ENCODE measurements around the gene EXOSC5. TPM values are rescaled to one million over a fixed set of nuclear protein-coding genes. Genes with fewer than 3 reads are reported as not detected.

EXOSC5 gene
- total RNA-seq, 1 experiment from 2014 or later, result 43.1 TPM

DNA sequence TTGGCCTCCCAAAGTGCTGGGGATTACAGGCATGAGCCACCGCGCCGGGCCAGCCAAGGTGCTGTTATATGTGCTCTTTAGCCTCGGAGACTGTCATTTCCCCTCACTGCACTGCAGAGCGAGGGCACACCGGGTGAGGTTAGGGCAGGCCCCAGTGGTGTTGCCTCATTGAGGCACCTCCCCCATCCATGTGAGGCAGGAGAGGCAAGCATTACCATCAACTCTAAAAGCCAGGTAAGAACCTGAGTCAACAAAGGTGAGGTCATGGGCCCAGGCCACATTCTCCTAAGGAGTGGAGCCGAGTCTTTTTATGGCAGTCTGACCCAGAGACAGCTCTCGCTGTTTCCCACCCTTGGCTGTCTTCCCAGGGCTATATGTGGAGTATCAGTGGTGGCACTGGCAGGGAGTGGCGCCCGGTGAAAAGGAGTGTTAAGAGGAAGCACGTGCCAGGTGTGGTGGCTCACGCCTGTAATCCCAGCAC lies 19.1 kb upstream of the EXOSC5 start:
- no peak overlapping the region for H3K27ac ChIP-seq (ENCODE audit: low read depth, low read length, poor library complexity, severe bottlenecking)
- CTCF ChIA-PET, result no interaction called here
- no peak for DNase-seq (ENCODE audit: low spot score)
- TF ChIP-seq, protein P1, sequence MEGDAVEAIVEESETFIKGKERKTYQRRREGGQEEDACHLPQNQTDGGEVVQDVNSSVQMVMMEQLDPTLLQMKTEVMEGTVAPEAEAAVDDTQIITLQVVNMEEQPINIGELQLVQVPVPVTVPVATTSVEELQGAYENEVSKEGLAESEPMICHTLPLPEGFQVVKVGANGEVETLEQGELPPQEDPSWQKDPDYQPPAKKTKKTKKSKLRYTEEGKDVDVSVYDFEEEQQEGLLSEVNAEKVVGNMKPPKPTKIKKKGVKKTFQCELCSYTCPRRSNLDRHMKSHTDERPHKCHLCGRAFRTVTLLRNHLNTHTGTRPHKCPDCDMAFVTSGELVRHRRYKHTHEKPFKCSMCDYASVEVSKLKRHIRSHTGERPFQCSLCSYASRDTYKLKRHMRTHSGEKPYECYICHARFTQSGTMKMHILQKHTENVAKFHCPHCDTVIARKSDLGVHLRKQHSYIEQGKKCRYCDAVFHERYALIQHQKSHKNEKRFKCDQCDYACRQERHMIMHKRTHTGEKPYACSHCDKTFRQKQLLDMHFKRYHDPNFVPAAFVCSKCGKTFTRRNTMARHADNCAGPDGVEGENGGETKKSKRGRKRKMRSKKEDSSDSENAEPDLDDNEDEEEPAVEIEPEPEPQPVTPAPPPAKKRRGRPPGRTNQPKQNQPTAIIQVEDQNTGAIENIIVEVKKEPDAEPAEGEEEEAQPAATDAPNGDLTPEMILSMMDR (conservative IDR thresholded peaks at IDR 0.05; ENCODE audit: low read depth, low read length), result no peak
- TF ChIP-seq EZH2 (IDR thresholded peaks at IDR 0.05; ENCODE audit: borderline replicate concordance, low read depth, low read length, poor library complexity, severe bottlenecking), result no peak
- POLR2A ChIA-PET (ENCODE audit: low non-redundant PET), result no interaction called here
- no TSS peak for BruUV-seq (replicated peaks)
- H3K4me1 ChIP-seq (ENCODE audit: insufficient read depth, low read length, poor library complexity, severe bottlenecking), result no peaks in the 10 kb centered on the region
- intact Hi-C loops (cut with micrococcal nuclease; ENCODE audit: unreplicated experiment), result no loop called here
- H3K9me3 ChIP-seq (ENCODE audit: low read depth, low read length, poor library complexity, severe bottlenecking), result no peaks in the 10 kb centered on the region
- H3K36me3 ChIP-seq (ENCODE audit: insufficient read depth, low read length, poor library complexity, severe bottlenecking), result peaks cover 8% of the 10 kb centered on the region
- no peaks in the 10 kb centered on the region for H3K27me3 ChIP-seq (replicated peaks; ENCODE audit: insufficient read depth, low read depth, low read length, poor library complexity)
- no peak overlapping the region for H3K4me3 ChIP-seq (ENCODE audit: low read depth, low read length, poor library complexity, severe bottlenecking)

DNA sequence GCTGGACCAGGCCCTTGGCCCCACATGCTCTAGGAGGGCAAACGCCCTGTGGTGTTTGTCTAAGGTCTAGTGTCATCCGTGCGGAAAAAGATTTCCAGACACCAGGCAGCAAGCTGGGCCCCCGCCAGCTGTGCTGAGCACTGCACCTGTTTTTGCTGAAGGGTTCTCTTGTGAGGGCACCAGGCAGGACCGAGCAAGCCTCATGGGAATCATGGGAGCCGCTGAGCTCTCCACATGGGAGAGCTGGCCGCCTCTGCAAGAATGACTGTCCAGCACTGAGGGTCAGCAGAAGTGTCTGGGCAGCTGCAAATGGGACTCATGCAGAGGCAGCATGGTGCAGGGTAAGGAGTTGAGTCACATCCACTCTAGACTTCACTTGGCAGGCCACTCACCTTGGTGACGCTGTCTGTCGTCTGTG lies 18.0 kb upstream of the EXOSC5 start:
- POLR2A ChIA-PET (ENCODE audit: low non-redundant PET), result no interaction called here
- Histone ChIP-seq H3K27me3 (replicated peaks; ENCODE audit: insufficient read depth, low read depth, low read length, poor library complexity) (no peaks in the 10 kb centered on the region), H3K9me3 (ENCODE audit: low read depth, low read length, poor library complexity, severe bottlenecking) (no peaks in the 10 kb centered on the region), H3K4me1 (ENCODE audit: insufficient read depth, low read length, poor library complexity, severe bottlenecking) (no peaks in the 10 kb centered on the region), H3K36me3 (ENCODE audit: insufficient read depth, low read length, poor library complexity, severe bottlenecking) (peaks cover 7% of the 10 kb centered on the region), H3K27ac (ENCODE audit: low read depth, low read length, poor library complexity, severe bottlenecking) (no peak overlapping the region), H3K4me3 (ENCODE audit: low read depth, low read length, poor library complexity, severe bottlenecking) (no peak overlapping the region)
- DNase-seq (ENCODE audit: low spot score), result no peak
- intact Hi-C loops (cut with micrococcal nuclease; ENCODE audit: unreplicated experiment), result no loop called here
- no TSS peak for BruUV-seq (replicated peaks)
- CTCF ChIA-PET, result no interaction called here
- TF ChIP-seq, protein P1 (conservative IDR thresholded peaks at IDR 0.05; ENCODE audit: low read depth, low read length), result no peak
- TF ChIP-seq EZH2 (IDR thresholded peaks at IDR 0.05; ENCODE audit: borderline replicate concordance, low read depth, low read length, poor library complexity, severe bottlenecking), result no peak

DNA sequence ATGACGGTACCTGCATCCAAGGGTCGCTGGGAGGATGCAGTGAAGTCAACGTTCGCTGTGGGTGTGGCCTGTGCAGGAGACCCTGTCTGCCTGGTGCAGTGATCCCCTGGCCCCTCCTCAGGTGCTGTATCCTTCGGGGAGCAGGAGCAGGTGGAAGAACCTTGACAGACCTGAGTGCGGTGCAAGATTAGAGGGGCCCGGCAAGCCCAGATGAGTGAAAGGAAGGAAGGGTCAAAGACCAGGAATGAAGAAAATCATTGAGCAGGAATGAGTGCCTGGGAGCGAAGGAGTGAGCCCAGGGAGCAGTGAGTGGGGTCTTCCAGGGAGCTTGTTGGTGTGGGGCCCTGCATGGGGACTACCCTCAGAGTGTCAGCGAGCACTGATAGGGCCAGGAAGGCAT lies 17.3 kb upstream of the EXOSC5 start:
- H3K4me3 ChIP-seq (ENCODE audit: low read depth, low read length, poor library complexity, severe bottlenecking), result no peak overlapping the region
- H3K4me1 ChIP-seq (ENCODE audit: insufficient read depth, low read length, poor library complexity, severe bottlenecking), result no peaks in the 10 kb centered on the region
- H3K9me3 ChIP-seq (ENCODE audit: low read depth, low read length, poor library complexity, severe bottlenecking), result no peaks in the 10 kb centered on the region
- no peak for DNase-seq (ENCODE audit: low spot score)
- H3K36me3 ChIP-seq (ENCODE audit: insufficient read depth, low read length, poor library complexity, severe bottlenecking), result peaks cover 2% of the 10 kb centered on the region
- ChIA-PET POLR2A (ENCODE audit: low non-redundant PET) (no interaction called here), CTCF (no interaction called here)
- TF ChIP-seq, protein P1 (conservative IDR thresholded peaks at IDR 0.05; ENCODE audit: low read depth, low read length), result no peak
- TF ChIP-seq EZH2 (IDR thresholded peaks at IDR 0.05; ENCODE audit: borderline replicate concordance, low read depth, low read length, poor library complexity, severe bottlenecking), result no peak
- intact Hi-C loops (cut with micrococcal nuclease; ENCODE audit: unreplicated experiment), result no loop called here
- no peak overlapping the region for H3K27ac ChIP-seq (ENCODE audit: low read depth, low read length, poor library complexity, severe bottlenecking)
- H3K27me3 ChIP-seq (replicated peaks; ENCODE audit: insufficient read depth, low read depth, low read length, poor library complexity), result no peaks in the 10 kb centered on the region
- BruUV-seq (replicated peaks), result no TSS peak
